SK-N-MC (cell line): ENCODE data around the gene LRPPRC.
"Not testable (repeated sequence)": the region's sequence is repeated elsewhere in the genome, so short reads cannot be mapped to it uniquely, and the experiment has no call there.

Experiments
- DNase-seq: peaks from one replicate; pipeline ENCODE4 v3.0.0-alpha.2; 2011; ENCODE audit warnings: low read depth, low spot score
- H3K27ac ChIP-seq: fragments of 200-600 bp; sonication (generic); 2 replicates; pipeline ENCODE4 v1.5.1; 2016; ENCODE audit warnings: mixed run types
- H3K36me3 ChIP-seq: fragments of 200-600 bp; sonication (generic); 2 replicates; pipeline ENCODE4 v1.6.1; 2017; ENCODE audit warnings: antibody characterized with exemption, low read length, mixed read lengths; ENCODE audit not compliant: insufficient read depth
- H3K4me3 ChIP-seq: fragments of 200-600 bp; sonication (generic); 2 replicates; pipeline ENCODE4 v1.5.1; 2016
- H3K9ac ChIP-seq: fragments of 200-600 bp; sonication (generic); 2 replicates; pipeline ENCODE4 v1.8.0; 2017; ENCODE audit warnings: mixed run types, mixed read lengths; ENCODE audit not compliant: insufficient read length
- H3K9me3 ChIP-seq: fragments of 200-600 bp; sonication (generic); 2 replicates; pipeline ENCODE4 v1.6.1; 2017; ENCODE audit warnings: low read depth, mild to moderate bottlenecking, antibody characterized with exemption, low read length, moderate library complexity, mixed read lengths
- EZH2 ChIP-seq: fragments of 200-600 bp; sonication (generic); IDR thresholded peaks from one replicate; pipeline ENCODE4 v1.6.1; 2017; ENCODE audit warnings: antibody characterized with exemption
- FOXP2 ChIP-seq: optimal IDR thresholded peaks from 2 replicates; pipeline ENCODE3; 2011; ENCODE audit warnings: mild to moderate bottlenecking, moderate library complexity; ENCODE audit not compliant: insufficient read depth; ENCODE audit errors: extremely low read length, control extremely low read depth
- POLR2AphosphoS5 ChIP-seq: IDR thresholded peaks from 2 replicates; pipeline ENCODE4 v1.6.1; 2012; ENCODE audit warnings: mild to moderate bottlenecking, low read depth, low read length, borderline replicate concordance

The LRPPRC gene

GRCh38 chr2:43995733-43996533, at the start of gene LRPPRC:
LRPPRC (minus strand) TSS chr2:43995989; CDS start chr2:43995947, 42 bp downstream.
- Histone ChIP-seq H3K27ac (peak within 1 kb of the TSS; percentile 94), H3K9me3 (no peaks in the 10 kb centered on the region), H3K4me3 (peak within 1 kb of the TSS; percentile 99), H3K9ac (peak within 1 kb of the TSS; percentile 99), H3K36me3 (peaks cover 39% of the 10 kb centered on the region)
- peak; percentile 92 for DNase-seq
- TF ChIP-seq EZH2 (no peak), POLR2AphosphoS5 (peak; percentile 92), FOXP2 (peak; percentile 8)

- DNase-seq, result no peak
- no peak overlapping the region for H3K4me3 ChIP-seq
- H3K9ac ChIP-seq, result no peak overlapping the region
- TF ChIP-seq FOXP2 (no peak), EZH2 (no peak), POLR2AphosphoS5 (no peak)
- H3K9me3 ChIP-seq, result no peaks in the 10 kb centered on the region
- no peak overlapping the region for H3K27ac ChIP-seq
- H3K36me3 ChIP-seq, result no peaks in the 10 kb centered on the region
Observed at GRCh38 chr2:44045061-44045460, 49.3 kb upstream of the LRPPRC start.

GRCh38 chr2:44044281-44044720, 48.5 kb upstream of the LRPPRC start:
- no peak overlapping the region for H3K9ac ChIP-seq
- TF ChIP-seq POLR2AphosphoS5, result no peak
- peak; percentile 44 for TF ChIP-seq FOXP2

GRCh38 chr2:44040365-44040764, 44.6 kb upstream of the LRPPRC start:
- TF ChIP-seq POLR2AphosphoS5 (no peak), EZH2 (no peak), FOXP2 (no peak)
- DNase-seq, result no peak
- Histone ChIP-seq H3K36me3 (no peaks in the 10 kb centered on the region), H3K9me3 (no peaks in the 10 kb centered on the region), H3K9ac (no peak overlapping the region), H3K4me3 (no peak overlapping the region), H3K27ac (no peak overlapping the region)

More at GRCh38 chr2:44044281-44044720, 48.5 kb upstream of the LRPPRC start:
- Histone ChIP-seq H3K27ac (no peak overlapping the region), H3K4me3 (no peak overlapping the region; the same call in 1 of the 2 replicates), H3K9me3 (no peaks in the 10 kb centered on the region), H3K36me3 (no peaks in the 10 kb centered on the region)
- DNase-seq, result peak; percentile 24

- DNase-seq, result no peak
- Histone ChIP-seq H3K27ac (no peak overlapping the region), H3K9ac (no peak overlapping the region), H3K36me3 (no peaks in the 10 kb centered on the region), H3K4me3 (no peak overlapping the region), H3K9me3 (no peaks in the 10 kb centered on the region)
- TF ChIP-seq POLR2AphosphoS5, result no peak
- TF ChIP-seq EZH2, result no peak
- no peak for TF ChIP-seq FOXP2
Observed at GRCh38 chr2:44038277-44038676, 42.5 kb upstream of the LRPPRC start.

- no peak for DNase-seq
- H3K4me3 ChIP-seq, result no peak overlapping the region
Observed at GRCh38 chr2:44037221-44037620, 41.4 kb upstream of the LRPPRC start.

GRCh38 chr2:44033947-44034346, 38.2 kb upstream of the LRPPRC start:
- H3K36me3 ChIP-seq, result no peaks in the 10 kb centered on the region
- no peak for DNase-seq
- H3K27ac ChIP-seq, result no peak overlapping the region
- no peak for TF ChIP-seq POLR2AphosphoS5
- TF ChIP-seq FOXP2, result no peak
- no peak for TF ChIP-seq EZH2
- H3K4me3 ChIP-seq, result no peak overlapping the region
- H3K9me3 ChIP-seq, result no peaks in the 10 kb centered on the region
- H3K9ac ChIP-seq, result no peak overlapping the region

More at GRCh38 chr2:44037221-44037620, 41.4 kb upstream of the LRPPRC start:
- H3K9me3 ChIP-seq, result no peaks in the 10 kb centered on the region
- TF ChIP-seq FOXP2, result no peak
- no peak for TF ChIP-seq EZH2
- no peak for TF ChIP-seq POLR2AphosphoS5
- H3K27ac ChIP-seq, result no peak overlapping the region
- no peak overlapping the region for H3K9ac ChIP-seq
- no peaks in the 10 kb centered on the region for H3K36me3 ChIP-seq

GRCh38 chr2:44027076-44027475, 31.3 kb upstream of the LRPPRC start:
- not testable (repeated sequence) for DNase-seq, H3K9me3 ChIP-seq, H3K27ac ChIP-seq, H3K36me3 ChIP-seq, H3K4me3 ChIP-seq, H3K9ac ChIP-seq

- peak; percentile 12 for DNase-seq
Observed at GRCh38 chr2:44016282-44016681, 20.5 kb upstream of the LRPPRC start.

More at GRCh38 chr2:44016282-44016681, 20.5 kb upstream of the LRPPRC start:
- no peaks in the 10 kb centered on the region for H3K9me3 ChIP-seq
- no peak overlapping the region for H3K9ac ChIP-seq
- no peak overlapping the region for H3K27ac ChIP-seq
- peak; percentile 21 for TF ChIP-seq FOXP2
- TF ChIP-seq POLR2AphosphoS5, result no peak
- no peaks in the 10 kb centered on the region for H3K36me3 ChIP-seq
- H3K4me3 ChIP-seq, result no peak overlapping the region
